A204.1 (cell line): ENCODE data around the gene FAM124B.

Source experiments
- FAIRE-seq: peaks from 2 replicates; lab custom pipeline; 2012; peaks lifted over from hg19 to GRCh38; lab: Jason Lieb, UNC

Gene FAM124B

GRCh38 chr2:224335991-224336390, 65.9 kb downstream of the FAM124B start:
- no peak for FAIRE-seq

- no peak for FAIRE-seq
These were observed 67.2 kb downstream of the FAM124B start for GRCh38 chr2:224334726-224335125.

GRCh38 chr2:224333726-224334482, 68.0 kb downstream of the FAM124B start:
- no peak for FAIRE-seq

GRCh38 chr2:224331698-224332097, 70.2 kb downstream of the FAM124B start:
- FAIRE-seq: no peak

- no peak for FAIRE-seq
These were observed 73.1 kb downstream of the FAM124B start for GRCh38 chr2:224328798-224329197.
